Fibroblast of skin of back (primary cell): ENCODE measurements around the gene PIEZO2.

Source experiments
- DNase-seq: peaks from one replicate; pipeline ENCODE4 v3.0.0-alpha.2; 2013

The PIEZO2 gene

GRCh38 chr18:10775026-10775425, 374.3 kb downstream of the PIEZO2 start:
- no peak for DNase-seq

- DNase-seq: peak; percentile 43
Observed at GRCh38 chr18:10771053-10771709, 378.2 kb downstream of the PIEZO2 start.

- DNase-seq: no peak
Observed at GRCh38 chr18:10770264-10770663, 379.1 kb downstream of the PIEZO2 start.

- DNase-seq: no peak
Observed at GRCh38 chr18:10768221-10768620, 381.1 kb downstream of the PIEZO2 start.

GRCh38 chr18:10767658-10768057, 381.7 kb downstream of the PIEZO2 start:
- no peak for DNase-seq

- DNase-seq: no peak
Observed at GRCh38 chr18:10760986-10761385, 388.4 kb downstream of the PIEZO2 start.

GRCh38 chr18:10759241-10759640, 390.1 kb downstream of the PIEZO2 start:
- no peak for DNase-seq

- DNase-seq: no peak
Observed at GRCh38 chr18:10757946-10758345, 391.4 kb downstream of the PIEZO2 start.

GRCh38 chr18:10757349-10757748, 392.0 kb downstream of the PIEZO2 start:
- DNase-seq: no peak

- DNase-seq: no peak
Observed at GRCh38 chr18:10755855-10756254, 393.5 kb downstream of the PIEZO2 start.

GRCh38 chr18:10754128-10754527, 395.2 kb downstream of the PIEZO2 start:
- no peak for DNase-seq

- DNase-seq: no peak
Observed at GRCh38 chr18:10752382-10752781, 397.0 kb downstream of the PIEZO2 start.

- no peak for DNase-seq
Observed at GRCh38 chr18:10751653-10752052, 397.7 kb downstream of the PIEZO2 start.

GRCh38 chr18:10750191-10751035, 399.0 kb downstream of the PIEZO2 start:
- DNase-seq: no peak

- peak; percentile 38 for DNase-seq
Observed at GRCh38 chr18:10748641-10749040, 400.7 kb downstream of the PIEZO2 start.

GRCh38 chr18:10745971-10746370, 403.4 kb downstream of the PIEZO2 start:
- DNase-seq: no peak

- DNase-seq: no peak
Observed at GRCh38 chr18:10745219-10745618, 404.1 kb downstream of the PIEZO2 start.

- no peak for DNase-seq
Observed at GRCh38 chr18:10743766-10744165, 405.6 kb downstream of the PIEZO2 start.

- peak; percentile 38 for DNase-seq
Observed at GRCh38 chr18:10739152-10739551, 410.2 kb downstream of the PIEZO2 start.

- DNase-seq: peak; percentile 16
Observed at GRCh38 chr18:10736984-10737383, 412.4 kb downstream of the PIEZO2 start.

GRCh38 chr18:10732990-10733389, 416.4 kb downstream of the PIEZO2 start:
- no peak for DNase-seq

- peak; percentile 38 for DNase-seq
Observed at GRCh38 chr18:10727477-10727876, 421.9 kb downstream of the PIEZO2 start.

GRCh38 chr18:10726198-10727068, 422.9 kb downstream of the PIEZO2 start:
- no peak for DNase-seq
